Effector memory CD4-positive, alpha-beta T cell (primary cell): ENCODE results near the gene R3HDM1.
A peak's percentile ranks its signal among the peaks of the same experiment; 100 is the strongest.
"Not testable (repeated sequence)": the region's sequence is repeated elsewhere in the genome, so short reads cannot be mapped to it uniquely, and the experiment has no call there.

Experiments
- DNase-seq, 3 donors: peaks; one replicate each; pipeline ENCODE4 v3.0.0-alpha.2; 2020
- H3K27ac ChIP-seq: 2 replicates; pipeline ENCODE4 v1.7.0; 2013; ENCODE audit warnings: mild to moderate bottlenecking, low read length, moderate library complexity; ENCODE audit not compliant: insufficient read depth, poor library complexity, severe bottlenecking
- H3K27me3 ChIP-seq: replicated peaks from 2 replicates; pipeline ENCODE4 v1.7.0; 2013; ENCODE audit warnings: mild to moderate bottlenecking, low read length; ENCODE audit not compliant: insufficient read depth, control insufficient read depth, poor library complexity, severe bottlenecking
- H3K36me3 ChIP-seq: 2 replicates; pipeline ENCODE4 v1.7.0; 2013; ENCODE audit warnings: mild to moderate bottlenecking, low read length, moderate library complexity; ENCODE audit not compliant: control insufficient read depth, insufficient read depth
- H3K4me1 ChIP-seq: 2 replicates; pipeline ENCODE4 v1.7.0; 2013; ENCODE audit warnings: low read length, mild to moderate bottlenecking; ENCODE audit not compliant: control insufficient read depth, insufficient read depth, poor library complexity, severe bottlenecking
- H3K4me3 ChIP-seq: 2 replicates; pipeline ENCODE4 v1.7.0; 2013; ENCODE audit warnings: low read length, low read depth, mild to moderate bottlenecking; ENCODE audit not compliant: insufficient read depth, poor library complexity, severe bottlenecking
- H3K9me3 ChIP-seq: 2 replicates; pipeline ENCODE4 v1.7.0; 2013; ENCODE audit warnings: mild to moderate bottlenecking, low read length, moderate library complexity; ENCODE audit not compliant: control insufficient read depth

Gene R3HDM1

DNA sequence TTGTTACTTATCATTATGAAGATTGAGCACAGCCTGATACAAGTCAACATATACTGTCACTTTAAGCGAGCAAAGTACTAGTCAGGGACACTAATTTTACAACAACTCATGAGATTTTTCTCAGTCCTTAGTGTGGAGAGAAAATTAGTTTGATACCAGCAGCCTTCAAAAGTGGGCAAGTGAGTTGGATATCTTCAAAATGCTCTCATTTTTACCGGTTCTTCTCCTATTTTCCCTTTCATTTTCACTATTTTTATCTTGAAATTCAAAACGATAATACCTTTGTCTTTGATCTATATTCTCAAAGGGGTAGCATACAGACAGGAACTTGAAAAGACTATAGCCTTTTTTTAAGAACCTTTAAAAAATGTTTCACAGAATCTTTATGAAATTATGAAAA is 158.4 kb downstream of the R3HDM1 start:
- Histone ChIP-seq H3K4me1 (no peaks in the 10 kb centered on the region), H3K36me3 (no peaks in the 10 kb centered on the region), H3K27ac (no peak overlapping the region), H3K4me3 (no peak overlapping the region), H3K9me3 (no peaks in the 10 kb centered on the region), H3K27me3 (no peaks in the 10 kb centered on the region)
- no peak for DNase-seq

DNA sequence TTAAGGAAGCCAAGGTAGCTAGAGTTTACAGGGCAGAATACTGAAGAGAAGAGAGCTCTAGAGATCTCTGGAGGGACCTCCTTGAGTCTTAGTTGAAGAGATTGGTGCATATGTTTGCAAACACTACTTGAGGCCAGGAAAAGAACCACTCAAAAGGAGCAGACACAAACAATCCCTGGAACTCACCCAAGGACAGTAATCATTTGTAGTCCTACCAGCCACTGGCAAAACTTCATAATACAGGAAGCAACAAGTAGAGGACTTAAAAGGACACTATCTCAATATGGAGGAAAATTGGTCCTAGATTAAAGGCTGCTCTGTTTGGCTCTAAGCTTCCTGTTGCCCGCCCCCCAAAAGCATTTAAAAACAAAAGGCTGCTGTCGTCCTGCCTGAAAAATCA is 163.4 kb downstream of the R3HDM1 start:
- Histone ChIP-seq H3K9me3 (no peaks in the 10 kb centered on the region), H3K4me1 (no peaks in the 10 kb centered on the region), H3K27ac (no peak overlapping the region), H3K4me3 (no peak overlapping the region), H3K36me3 (no peaks in the 10 kb centered on the region), H3K27me3 (no peaks in the 10 kb centered on the region)
- DNase-seq, result no peak

DNA sequence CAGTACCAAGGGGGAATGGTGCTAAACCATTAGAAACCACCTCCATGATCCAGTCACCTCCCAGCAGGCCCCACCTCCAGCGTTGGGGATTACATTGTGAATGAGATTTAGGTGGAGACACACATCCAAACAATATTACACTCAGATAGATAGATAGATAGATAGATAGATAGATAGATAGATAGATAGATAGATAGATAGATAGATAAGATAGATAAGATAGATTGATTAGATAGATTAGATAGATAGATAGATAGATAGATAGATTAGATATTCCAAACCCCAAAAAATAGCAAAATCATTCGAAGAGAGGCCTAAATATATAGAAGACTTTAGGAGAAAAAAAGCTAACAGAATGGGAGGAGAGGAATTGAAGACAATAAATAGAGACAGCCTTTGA is 167.6 kb downstream of the R3HDM1 start:
- no peaks in the 10 kb centered on the region for H3K4me1 ChIP-seq
- no peak for DNase-seq
- no peak overlapping the region for H3K27ac ChIP-seq
- H3K36me3 ChIP-seq, result no peaks in the 10 kb centered on the region
- H3K4me3 ChIP-seq, result no peak overlapping the region
- no peaks in the 10 kb centered on the region for H3K27me3 ChIP-seq
- H3K9me3 ChIP-seq, result no peaks in the 10 kb centered on the region

DNA sequence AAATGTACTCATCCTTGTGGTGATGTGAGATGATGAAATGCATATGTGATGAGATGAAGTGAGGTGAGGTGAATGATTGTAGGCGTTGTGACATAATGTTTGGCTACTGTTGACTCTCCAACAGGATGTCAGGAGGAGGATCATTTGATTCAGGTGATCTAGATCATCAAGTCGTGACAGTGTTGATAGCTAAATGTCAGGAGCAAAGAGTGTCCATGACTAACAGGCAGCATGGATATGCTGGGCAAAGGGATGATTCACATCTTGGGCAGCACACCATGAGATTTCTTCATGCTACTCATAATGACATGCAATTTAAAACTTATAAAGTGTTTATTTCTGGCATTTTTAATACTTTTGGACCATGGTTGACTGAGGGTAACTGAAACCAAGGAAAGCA is 170.2 kb downstream of the R3HDM1 start:
- H3K27ac ChIP-seq, result no peak overlapping the region
- H3K27me3 ChIP-seq, result no peaks in the 10 kb centered on the region
- H3K9me3 ChIP-seq, result no peaks in the 10 kb centered on the region
- H3K4me3 ChIP-seq, result no peak overlapping the region
- no peak for DNase-seq
- no peaks in the 10 kb centered on the region for H3K4me1 ChIP-seq
- no peaks in the 10 kb centered on the region for H3K36me3 ChIP-seq

DNA sequence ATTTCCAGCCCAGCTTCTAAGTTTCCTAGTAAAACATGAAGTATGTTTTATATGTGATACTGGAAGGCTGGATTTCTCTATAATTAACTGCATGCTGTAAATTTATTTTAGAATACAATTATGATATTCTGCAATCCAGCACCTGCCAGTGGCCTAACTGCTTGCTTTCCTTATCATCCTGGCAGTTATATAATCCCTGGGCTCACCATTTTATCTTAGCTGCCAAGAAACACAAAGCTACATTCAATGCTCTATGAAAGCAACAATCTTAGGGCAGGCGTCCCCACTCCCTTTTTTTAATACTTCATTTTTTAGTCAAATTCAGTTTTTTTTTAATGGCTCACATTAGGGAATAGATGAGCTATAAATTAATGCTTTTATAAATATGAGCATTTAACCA is 172.0 kb downstream of the R3HDM1 start:
- DNase-seq, result no peak
- Histone ChIP-seq H3K9me3 (no peaks in the 10 kb centered on the region), H3K36me3 (no peaks in the 10 kb centered on the region), H3K27me3 (no peaks in the 10 kb centered on the region), H3K27ac (no peak overlapping the region), H3K4me1 (no peaks in the 10 kb centered on the region), H3K4me3 (no peak overlapping the region)

DNA sequence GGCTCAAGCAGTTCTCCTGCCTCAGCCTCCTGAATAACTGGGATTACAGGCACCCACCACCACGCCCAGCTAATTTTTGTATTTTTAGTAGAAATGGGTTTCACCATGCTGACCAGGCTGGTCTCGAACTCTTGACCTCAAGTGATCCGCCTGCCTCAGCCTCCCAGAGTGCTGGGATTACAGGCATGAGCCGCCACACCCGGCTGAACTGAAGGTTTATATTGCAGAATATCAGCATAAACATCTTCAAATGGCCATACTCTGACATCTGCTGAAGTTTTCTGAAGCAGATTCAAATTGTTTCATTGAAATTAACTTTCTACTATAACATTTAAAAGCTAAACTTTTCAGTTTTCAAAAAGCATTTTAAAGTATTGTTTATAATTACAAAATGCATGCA is 172.8 kb downstream of the R3HDM1 start:
- DNase-seq, H3K27me3 ChIP-seq, H3K9me3 ChIP-seq, H3K27ac ChIP-seq, H3K4me1 ChIP-seq, H3K36me3 ChIP-seq, H3K4me3 ChIP-seq: not testable (repeated sequence)

DNA sequence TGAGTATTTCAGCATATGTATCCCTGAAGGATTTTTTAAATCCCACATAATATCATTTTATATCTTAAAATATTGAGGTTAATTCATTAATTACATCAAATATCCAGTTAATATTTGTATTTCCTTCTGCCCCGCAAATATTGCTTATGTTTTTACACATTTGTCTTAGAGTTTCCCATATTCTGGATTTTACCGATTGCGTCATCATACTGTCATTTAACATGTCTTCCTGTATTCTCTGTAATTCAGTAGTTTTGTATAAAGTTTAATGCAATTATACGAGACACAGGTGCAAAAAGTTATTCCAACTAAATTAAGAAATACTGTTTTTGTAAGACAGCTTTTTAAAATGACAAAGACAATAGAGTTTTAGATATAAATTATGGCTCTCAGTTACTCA is 176.9 kb downstream of the R3HDM1 start:
- H3K4me3 ChIP-seq, result no peak overlapping the region
- no peaks in the 10 kb centered on the region for H3K36me3 ChIP-seq
- no peaks in the 10 kb centered on the region for H3K9me3 ChIP-seq
- no peaks in the 10 kb centered on the region for H3K4me1 ChIP-seq
- no peak for DNase-seq
- no peak overlapping the region for H3K27ac ChIP-seq
- no peaks in the 10 kb centered on the region for H3K27me3 ChIP-seq

DNA sequence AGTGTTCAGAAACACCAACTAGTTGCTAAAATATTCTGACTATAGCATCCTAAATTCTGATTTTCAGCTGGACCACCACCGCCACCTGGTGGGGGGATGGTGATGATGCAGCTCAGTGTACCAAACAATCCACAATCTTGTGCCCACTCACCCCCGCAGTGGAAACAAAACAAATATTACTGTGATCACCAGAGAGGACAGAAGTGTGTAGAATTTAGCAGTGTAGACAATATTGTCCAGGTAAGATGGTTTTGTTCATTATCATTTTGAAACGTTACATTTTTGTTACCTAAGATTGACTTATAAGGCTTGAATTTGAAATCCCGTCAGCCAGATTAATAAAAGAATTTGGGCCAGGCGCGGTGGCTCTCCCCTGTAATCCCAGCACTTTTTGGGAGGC is 178.7 kb downstream of the R3HDM1 start:
- Histone ChIP-seq H3K9me3 (no peaks in the 10 kb centered on the region), H3K4me1 (no peaks in the 10 kb centered on the region), H3K4me3 (no peak overlapping the region), H3K36me3 (no peaks in the 10 kb centered on the region), H3K27ac (no peak overlapping the region), H3K27me3 (no peaks in the 10 kb centered on the region)
- peak; percentile 30 to 59 (median 34) for DNase-seq

DNA sequence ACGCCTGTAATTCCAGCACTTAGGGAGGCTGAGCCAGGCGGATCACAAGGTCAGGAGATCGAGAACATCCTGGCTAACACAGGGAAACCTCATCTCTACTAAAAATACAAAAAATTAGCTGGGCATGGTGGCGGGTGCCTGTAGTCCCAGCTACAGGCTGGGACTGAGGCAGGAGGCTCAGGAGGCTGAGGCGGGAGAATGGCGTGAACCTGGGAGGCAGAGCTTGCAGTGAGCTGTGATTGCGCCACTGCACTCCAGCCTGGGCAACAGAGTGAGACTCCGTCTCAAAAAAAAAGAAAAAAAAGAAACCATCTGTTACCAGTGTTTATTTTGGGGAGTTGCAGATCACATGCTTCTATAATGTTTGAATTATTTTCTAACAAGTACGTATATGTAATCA is 183.8 kb downstream of the R3HDM1 start:
- H3K27ac ChIP-seq, H3K4me1 ChIP-seq, H3K4me3 ChIP-seq, H3K9me3 ChIP-seq, DNase-seq, H3K27me3 ChIP-seq: not testable (repeated sequence)
- H3K36me3 ChIP-seq, result peaks cover 16% of the 10 kb centered on the region

DNA sequence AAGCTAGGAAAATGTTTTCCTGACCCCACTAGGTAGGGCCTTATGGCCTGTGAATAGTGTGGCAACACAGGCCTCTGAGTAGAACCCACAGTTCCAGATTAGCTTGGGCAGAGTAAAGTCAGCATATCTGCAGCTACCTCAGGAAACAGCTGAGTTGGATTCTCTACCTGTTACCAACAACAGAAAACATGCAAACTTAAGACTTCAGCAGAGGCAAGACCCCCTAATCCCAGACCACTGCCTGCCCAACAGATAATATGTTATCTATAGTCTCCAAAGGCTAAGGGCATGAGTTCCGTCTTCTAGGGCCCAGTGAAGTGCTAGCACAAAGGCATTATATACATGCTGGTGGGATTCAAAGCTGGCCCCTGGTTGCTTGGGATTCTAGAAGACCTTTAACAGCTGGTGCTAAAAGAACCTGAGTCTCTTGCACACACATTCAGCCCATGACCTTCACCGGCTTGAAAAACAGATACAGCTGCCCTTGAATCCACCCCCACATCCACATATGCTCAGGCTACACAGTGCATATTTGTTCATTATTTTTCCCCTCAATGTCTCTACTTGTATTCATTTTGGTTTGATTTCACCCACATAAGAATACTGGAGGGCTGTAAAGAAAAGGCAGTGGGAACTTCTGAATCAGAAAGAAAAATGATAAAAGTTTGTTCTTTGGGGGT is 196.9 kb downstream of the R3HDM1 start:
- Histone ChIP-seq H3K27ac (no peak overlapping the region), H3K9me3 (no peaks in the 10 kb centered on the region), H3K4me1 (no peaks in the 10 kb centered on the region), H3K4me3 (no peak overlapping the region), H3K36me3 (no peaks in the 10 kb centered on the region), H3K27me3 (no peaks in the 10 kb centered on the region)
- DNase-seq, result no peak
